Spleen (tissue), 7 donors: ENCODE data around the gene PPP1R15B.

Source experiments
- POLR2A ChIP-seq, 3 donors: fragments of 450-650 bp; IDR thresholded peaks; one replicate each; pipeline ENCODE4 v1.5.1; 2017; ENCODE audit warnings: antibody characterized with exemption in 3 of 3, mild to moderate bottlenecking in 1 of 3
- TF ChIP-seq, protein P1 (sequence below), 11 experiments: fragments of 200-600 bp in 7 of 11; fragments of 450-650 bp in 4 of 11; sonication (generic) in 4 of 11; IDR thresholded peaks in 8 of 11; conservative IDR thresholded peaks in 3 of 11; 1 replicate in 7 of 11; 2 replicates in 4 of 11; pipeline versions ENCODE4 v1.4.0 to v1.8.0; 2016 to 2021; ENCODE audit warnings: antibody characterized with exemption in 11 of 11, inconsistent platforms in 4 of 11, mild to moderate bottlenecking in 1 of 11
- donor health status: DM: no; HTN: no; CAD: no; lungs with moderate emphysema.
- donor health status: DM: no; HTN: no; CAD: no.
- donor health status: DM: no; HTN: no; CAD: no.

DNA sequence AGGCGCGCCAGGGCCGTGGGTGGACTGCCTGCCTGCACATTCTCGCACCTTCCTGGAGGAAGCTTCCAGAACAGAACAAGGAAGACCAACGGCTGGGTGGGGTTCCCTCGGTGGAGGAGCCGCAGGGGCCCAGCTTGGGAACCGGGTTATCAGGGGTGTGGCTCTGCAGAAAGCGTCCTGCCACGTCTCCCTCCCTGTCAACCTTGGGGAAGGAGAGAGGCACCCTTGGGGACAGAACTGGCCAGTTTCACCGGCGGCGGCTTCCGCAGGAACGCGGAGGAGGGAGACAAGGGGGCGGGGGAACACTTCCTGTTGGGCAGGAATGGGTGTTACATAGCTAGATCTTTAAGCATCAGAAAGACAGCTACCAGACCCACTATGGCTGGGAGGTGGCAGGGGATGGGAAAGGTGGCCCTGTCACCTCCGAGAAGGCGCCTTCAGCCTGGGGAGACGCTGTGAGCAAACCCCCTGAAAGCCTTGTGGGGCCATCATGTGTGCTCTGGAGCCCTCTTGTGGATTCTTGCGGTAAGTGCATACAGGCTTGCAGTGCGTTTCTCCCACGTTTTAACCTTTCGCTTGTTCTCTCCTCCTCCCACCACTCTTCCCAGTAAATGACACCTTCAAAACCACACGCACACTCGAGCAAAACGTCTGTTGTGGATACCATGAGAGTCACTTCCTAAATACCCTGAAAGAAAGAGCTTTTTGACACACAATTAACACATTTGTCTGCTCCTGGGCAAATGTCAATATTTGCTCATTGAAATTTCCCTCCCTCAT lies 48.1 kb downstream of the PPP1R15B start:
- TF ChIP-seq, protein P1, sequence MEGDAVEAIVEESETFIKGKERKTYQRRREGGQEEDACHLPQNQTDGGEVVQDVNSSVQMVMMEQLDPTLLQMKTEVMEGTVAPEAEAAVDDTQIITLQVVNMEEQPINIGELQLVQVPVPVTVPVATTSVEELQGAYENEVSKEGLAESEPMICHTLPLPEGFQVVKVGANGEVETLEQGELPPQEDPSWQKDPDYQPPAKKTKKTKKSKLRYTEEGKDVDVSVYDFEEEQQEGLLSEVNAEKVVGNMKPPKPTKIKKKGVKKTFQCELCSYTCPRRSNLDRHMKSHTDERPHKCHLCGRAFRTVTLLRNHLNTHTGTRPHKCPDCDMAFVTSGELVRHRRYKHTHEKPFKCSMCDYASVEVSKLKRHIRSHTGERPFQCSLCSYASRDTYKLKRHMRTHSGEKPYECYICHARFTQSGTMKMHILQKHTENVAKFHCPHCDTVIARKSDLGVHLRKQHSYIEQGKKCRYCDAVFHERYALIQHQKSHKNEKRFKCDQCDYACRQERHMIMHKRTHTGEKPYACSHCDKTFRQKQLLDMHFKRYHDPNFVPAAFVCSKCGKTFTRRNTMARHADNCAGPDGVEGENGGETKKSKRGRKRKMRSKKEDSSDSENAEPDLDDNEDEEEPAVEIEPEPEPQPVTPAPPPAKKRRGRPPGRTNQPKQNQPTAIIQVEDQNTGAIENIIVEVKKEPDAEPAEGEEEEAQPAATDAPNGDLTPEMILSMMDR (IDR thresholded peaks at IDR 0.05 in 8 of 11, conservative IDR thresholded peaks at IDR 0.05 in 3 of 11): peak; percentile 92 to 98 (median 96)
- no peak for TF ChIP-seq POLR2A (IDR thresholded peaks at IDR 0.05)
